Hematopoietic multipotent progenitor cell treated with erythropoietin and hydrocortisone succinate and interleukin-3 and kit ligand, for 17 days (in vitro differentiated cells): ENCODE results near the gene CAMTA1.

Experiments
- DNase-seq: peaks from one replicate; pipeline ENCODE4 v3.0.0-alpha.2; 2015; ENCODE audit warnings: low spot score

Gene CAMTA1

DNA sequence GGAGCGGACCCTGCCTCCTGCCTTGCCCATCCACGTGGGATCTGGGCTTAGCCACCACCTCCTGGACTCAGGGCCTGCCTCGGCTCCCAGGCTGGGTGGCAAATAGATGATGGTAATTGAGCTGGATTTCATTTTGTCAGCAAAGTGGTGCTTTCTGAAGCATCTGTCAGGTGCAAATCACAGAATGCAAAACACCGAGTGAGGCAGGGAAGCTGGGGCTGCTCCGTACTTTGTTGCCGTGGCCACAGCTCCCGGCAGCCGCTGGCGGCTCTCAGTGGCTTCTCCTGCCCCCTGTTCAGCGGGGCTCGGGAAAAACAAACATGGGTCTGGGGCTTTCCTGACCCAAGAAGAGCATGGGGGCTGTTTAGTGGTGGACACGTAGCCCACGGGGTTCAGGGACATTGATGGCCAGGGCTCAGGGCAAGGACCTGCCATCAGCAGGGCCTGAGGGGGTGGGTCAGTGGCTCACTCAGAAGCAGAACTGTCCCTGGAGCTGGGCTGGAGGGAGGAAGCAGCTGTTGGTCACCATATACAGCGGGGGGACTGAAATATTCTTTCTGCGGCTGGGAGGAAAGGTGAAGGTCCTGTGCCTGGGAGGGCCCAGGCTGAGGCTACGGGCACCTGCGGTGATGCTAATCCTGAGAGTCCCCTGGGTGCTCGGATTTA, 855.8 kb downstream of the CAMTA1 start:
- DNase-seq, result no peak

DNA sequence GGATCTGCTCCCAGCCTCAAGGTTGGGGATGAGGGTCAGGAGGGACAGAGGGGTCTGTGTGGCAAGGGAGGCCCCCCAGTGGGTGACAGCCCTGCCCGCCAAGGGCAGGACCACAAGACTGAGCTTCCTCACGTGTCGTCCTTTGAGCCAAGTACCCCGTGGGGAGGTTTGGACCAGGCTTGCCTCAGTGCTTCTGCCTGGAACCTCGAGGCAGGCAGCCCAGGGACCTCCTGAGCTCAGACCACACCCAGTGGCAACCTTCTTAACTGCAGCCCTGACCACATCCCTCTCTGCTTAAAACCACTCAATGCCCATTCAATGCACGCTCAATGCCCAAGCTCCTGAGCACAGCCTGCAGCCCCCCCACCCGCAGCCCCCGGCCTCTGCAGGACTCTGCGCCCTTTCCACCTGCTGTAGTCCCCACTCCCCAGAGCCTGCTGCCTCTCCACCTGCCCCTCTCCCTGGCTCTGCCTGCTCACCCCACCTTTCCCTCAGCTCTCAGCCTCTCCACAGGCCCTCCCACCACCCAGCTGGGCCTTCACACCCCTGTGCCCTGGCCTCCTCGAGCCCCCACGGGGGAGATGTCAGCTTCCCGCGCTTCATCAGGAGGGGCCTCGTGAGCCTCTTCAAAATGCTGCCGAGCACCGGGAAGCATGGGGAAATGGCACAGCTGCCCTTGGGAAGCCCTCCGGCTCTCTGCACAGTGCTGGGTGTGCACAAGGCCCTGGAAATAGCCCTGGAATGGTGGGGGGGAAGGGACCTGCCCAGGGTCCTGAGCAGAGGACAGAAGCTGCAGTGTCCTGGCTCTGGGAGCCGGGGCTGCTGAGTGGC, 856.5 kb downstream of the CAMTA1 start:
- DNase-seq, result no peak

DNA sequence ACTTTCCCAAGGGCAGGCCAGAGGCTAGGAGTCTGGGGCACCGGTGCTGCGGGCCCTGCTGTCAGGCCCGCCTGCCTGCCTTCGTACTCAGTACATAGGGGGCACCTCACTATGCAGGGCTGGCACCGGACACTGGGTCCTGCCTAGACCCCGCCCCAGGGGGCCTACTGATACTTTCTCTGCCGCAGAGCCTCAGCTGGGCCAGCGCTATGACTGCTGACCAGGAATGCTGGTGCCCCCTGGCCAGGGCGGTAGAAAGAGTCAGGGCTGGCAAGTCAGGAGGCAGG, 857.1 kb downstream of the CAMTA1 start:
- no peak for DNase-seq

- DNase-seq, result no peak
Measured at GRCh38 chr1:7642781-7643529, 857.7 kb downstream of the CAMTA1 start.

DNA sequence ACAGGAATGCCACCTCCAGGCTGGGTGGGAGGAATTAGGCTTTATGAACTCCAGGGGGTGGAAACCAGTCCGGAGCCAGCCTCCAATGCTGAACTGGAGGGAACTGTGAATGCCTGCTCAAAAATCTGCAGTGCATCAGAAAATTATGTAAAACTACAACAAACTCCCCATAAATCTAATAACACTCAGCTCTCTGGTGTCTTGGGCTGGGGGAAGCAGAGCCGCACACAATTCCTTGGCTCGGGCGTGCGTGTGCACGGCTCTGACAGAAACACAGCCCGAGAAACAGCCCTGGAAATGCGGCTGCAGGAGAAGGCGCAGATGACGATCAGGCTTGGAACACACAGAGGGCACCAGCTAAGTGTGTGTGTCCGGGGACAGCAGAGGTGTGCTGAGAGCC, 858.3 kb downstream of the CAMTA1 start:
- DNase-seq, result no peak

DNA sequence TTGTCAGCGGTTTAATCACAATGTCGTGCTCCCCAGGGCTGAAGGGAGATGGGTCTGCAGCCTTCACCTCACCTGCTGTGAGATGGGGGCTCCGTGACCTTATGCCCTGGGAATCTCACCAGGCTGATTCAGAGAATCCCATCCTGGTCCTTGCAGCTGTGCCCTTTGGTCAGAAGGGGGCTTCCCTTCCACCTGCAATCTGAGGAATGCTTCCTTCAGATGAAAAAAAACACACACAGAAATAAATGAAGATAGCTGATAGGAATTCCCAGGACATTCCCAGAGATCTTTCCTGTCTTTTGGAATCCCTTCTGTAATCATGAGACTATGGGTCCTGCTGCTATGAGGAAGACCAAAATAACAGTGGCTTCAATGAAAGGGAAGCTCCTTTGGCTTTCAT, 858.8 kb downstream of the CAMTA1 start:
- DNase-seq, result no peak

DNA sequence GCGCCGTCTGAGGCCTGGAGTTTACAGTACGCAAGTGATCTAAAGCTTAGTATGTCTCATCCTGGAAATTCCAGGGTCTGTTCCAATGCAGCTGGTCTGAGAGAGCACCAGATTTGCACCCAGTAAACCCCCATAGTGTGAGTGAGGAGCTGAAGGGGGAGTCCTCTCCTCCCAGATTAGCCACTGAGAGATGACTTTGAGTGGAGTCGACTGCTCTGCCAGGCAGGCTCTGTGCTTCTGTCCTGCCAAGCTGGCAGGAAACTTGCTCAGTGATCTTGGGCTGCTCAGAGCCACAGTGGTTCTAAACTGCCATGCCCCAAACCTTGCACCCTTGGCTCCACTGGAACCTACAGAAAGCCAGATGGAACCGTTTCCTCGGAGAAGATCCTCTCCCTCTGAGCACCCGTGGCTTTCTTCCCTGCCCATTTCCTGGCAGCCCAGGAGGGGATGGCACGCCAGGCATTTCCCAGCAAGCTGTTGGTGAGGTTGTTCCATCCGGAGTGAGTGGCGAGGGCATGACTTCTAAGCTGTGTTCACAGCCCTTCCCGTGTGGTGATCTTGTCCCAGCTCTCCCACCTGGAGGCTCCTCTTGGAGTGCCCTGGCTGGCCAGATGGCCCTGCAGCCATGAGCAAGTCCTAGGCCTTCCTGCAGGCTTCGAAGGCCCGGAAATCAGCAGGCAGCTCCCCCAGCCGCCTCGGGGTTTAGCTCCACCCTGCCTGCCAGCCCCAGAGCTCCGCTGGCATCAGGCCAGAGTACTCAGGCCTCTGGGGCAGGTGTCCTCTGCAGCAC, 859.9 kb downstream of the CAMTA1 start:
- no peak for DNase-seq

DNA sequence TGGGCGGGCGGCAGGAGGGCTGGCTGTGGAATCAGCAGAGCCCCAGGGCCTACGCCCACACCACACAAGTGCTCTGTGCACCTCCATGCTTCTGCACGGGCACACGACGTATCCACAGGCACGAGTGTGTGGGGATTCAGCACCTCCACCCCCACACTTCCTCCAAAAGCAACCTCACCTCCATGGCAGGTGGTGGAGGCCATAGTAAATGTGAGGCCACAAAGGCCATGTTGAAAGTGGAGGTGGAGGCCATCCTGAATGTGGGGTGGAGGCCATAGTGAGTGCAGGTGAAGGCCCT, 860.4 kb downstream of the CAMTA1 start:
- no peak for DNase-seq

DNA sequence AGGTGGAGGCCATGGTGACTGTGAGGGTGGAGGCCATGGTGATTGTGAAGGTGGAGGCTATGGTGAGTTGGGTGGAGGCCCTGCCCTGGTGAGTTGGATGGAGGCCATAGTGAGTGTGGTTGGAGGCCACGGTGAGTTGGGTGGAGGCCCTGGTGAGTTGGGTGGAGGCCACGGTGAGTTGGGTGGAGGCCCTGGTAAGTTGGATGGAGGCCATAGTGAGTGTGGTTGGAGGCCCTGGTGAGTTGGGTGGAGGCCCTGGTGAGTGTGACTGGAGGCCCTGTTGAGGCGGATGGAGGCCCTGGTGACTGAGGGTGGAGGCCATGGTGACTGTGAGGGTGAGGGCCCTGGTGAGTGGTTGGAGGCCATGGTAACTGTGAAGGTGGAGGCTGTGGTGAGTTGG, 860.9 kb downstream of the CAMTA1 start:
- no peak for DNase-seq

DNA sequence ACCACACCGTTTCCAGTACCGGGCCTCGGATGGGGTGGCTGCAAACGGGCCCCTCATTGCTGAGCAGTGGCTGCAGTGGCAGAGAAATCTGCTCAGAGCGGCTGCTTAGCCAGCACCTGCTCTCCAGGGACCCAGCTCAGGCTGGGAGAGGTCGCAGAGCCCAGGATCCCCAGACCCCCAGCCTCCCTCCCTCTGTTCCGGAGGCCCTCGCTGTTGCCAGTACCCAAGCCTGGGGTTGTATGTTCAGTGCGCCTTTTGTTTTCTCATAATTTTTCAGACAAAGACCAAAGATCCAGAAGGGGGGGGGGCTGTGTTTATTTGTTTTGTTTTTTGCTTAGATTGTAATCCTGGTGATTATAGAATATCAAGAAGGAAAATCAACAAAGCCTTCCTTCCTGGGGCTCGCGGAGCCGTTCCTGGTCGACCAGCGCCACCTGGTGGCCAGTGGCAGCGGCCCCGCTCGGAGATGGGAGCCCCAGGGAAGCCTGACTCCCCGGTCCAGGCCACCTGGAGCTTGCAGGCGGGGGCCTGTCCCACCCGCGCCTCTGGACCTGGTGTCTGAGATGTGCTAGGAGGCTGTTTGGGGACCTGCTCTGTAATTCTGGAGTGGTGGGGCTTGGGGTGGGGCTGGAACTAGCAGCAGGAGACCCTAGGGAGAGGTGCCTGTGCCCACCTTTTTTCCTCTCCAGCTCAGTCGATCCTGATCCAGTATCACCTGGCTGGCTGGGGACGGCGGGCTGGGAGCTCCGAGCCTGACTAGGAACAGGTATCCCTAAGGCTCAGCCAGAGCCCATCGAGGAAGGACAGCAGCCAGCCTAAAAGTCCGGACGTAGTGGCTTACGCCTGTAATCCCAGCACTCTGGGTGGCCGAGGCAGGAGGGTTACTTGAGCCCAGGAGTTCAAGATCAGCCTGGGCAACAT, 862.0 kb downstream of the CAMTA1 start:
- DNase-seq, result peak; percentile 44

DNA sequence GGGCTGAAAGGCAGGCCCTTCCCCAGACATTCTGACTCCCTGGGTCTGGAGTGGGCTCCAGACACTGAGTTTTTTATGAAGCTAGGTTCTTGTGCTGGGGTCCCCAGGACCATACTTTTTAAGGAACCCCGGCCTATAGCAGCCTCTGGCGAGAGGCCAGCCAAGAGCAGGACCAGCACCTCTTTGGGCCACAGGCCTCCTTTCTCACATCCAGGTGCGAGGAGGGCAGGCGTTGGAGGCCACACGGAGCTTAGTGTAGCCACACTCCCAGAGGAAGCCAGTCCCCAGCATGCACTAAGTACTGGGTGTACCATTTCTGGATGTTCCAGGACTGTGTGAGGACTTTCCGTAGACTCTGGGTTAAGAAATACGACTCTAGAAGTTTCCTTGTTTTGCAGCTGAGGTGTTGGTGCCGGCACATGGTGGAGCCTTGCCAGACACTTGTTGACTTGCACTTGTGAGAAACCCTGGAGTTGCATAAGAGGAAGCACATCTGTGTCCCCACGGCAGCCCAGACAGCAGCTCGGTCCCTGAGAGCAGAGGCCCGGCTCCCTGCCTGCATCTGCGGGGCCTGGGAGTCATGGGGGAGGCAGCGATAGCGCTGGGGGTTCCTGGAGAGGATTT, 863.6 kb downstream of the CAMTA1 start:
- no peak for DNase-seq

DNA sequence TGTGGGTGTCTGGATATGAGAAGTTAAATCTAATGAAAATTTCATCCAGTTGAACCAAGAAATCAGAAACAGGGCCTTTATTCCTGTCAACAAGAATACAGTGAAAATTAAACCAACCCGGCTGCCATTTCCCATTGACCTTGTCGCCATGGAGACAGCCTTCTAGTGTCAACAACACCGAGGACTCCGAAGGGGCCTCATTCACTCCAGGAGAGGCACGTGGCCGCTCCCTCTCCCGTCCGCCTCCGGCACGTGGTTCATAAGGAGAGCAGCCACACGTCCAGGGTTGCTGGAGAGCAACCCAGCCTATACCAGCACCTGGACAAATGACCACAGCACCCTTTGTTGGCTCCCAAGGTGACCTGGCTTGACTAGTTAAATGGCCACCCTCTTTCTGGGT, 865.5 kb downstream of the CAMTA1 start:
- DNase-seq, result no peak

GRCh38 chr1:7651203-7651602, 865.9 kb downstream of the CAMTA1 start:
- no peak for DNase-seq

GRCh38 chr1:7652061-7652460, 866.8 kb downstream of the CAMTA1 start:
- no peak for DNase-seq

DNA sequence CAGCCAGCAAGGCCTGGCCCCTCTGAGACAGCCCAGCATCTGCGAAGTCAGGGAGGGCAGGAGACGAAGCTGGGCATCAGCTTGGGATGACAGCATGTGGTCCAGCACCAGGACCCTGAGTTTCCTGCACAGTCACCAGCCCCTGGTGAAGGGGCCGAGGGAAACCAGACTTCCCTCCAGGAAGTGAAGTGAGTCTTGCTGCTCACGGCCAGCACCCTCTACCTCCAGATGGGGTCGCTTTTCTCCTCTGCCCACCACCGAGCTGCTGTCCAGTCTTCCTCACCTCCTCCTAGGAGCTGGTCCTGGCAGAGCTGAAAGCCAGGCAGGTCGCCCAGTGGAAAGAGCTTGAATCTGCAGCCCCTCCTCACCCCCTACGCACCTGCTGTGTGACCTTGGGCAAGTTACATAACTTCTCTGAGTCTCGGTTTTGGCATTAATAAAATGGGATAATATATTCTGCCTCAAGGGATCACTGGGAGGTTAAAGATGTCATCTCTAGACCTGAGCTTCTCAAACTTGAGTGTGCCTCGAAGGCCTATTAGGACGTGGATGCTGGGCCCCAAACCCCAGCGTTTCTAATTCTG, 867.4 kb downstream of the CAMTA1 start:
- no peak for DNase-seq

DNA sequence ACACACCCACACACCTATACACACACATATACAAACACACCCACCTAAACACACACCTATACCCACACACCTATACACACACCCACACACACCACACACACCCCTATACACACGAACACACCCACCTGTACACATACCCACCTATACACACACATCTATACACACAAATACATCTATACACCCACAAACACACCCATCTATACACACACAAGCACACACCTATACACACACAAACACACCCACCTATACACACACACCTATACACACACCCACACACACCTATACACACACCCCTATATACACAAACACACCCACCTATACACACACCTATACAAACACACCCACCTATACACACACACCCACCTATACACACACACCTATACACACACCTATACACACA, 869.5 kb downstream of the CAMTA1 start:
- DNase-seq, result no peak

GRCh38 chr1:7655354-7655753, 870.1 kb downstream of the CAMTA1 start:
- DNase-seq, result no peak

GRCh38 chr1:7656557-7657215, 871.4 kb downstream of the CAMTA1 start:
- no peak for DNase-seq

GRCh38 chr1:7657287-7658016, 872.2 kb downstream of the CAMTA1 start:
- DNase-seq, result no peak
